ENCODE measurements around the gene SLC30A4.

DNA sequence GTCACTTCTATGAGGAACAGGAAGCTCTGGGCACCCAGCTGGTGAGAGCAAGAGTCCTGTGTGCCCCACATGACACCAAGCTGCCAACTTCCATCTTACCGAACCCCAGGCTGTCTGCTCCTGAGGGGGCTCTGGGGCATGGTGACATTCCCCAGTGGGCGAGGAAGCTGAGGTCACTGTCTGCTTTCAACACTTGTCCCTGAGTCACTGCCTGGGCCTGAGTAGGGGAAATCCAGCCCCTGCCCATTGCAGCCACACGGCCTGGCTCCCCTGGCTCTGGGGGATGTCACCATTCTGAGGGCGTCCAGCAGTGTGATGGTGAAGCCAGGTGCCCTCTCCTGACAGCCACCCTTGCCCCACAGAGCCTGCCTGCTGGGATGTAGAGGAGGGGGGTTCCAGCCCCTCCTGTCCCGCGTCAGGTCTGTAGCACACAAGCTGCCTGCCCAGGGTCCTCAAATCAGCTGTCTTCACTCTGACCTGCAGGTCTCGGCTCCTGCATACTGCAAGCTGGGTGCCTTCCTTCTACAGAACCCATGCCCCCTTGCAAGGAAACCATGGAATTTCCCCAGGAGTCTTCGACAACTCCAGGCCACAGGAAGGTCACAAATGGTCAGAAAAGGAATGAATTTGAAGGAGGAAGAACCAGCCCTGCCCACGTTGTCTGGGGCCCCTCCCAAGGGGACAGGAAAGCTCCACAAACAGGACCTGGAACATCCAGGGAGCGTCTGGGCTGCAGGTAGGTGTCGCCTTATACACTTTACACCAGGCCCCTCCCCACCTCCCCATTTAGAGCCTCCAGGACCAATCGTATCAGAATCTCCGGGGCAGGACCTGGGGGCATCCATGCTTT, 74.3 kb downstream of the SLC30A4 start:
- TF ChIP-seq, protein P1, sequence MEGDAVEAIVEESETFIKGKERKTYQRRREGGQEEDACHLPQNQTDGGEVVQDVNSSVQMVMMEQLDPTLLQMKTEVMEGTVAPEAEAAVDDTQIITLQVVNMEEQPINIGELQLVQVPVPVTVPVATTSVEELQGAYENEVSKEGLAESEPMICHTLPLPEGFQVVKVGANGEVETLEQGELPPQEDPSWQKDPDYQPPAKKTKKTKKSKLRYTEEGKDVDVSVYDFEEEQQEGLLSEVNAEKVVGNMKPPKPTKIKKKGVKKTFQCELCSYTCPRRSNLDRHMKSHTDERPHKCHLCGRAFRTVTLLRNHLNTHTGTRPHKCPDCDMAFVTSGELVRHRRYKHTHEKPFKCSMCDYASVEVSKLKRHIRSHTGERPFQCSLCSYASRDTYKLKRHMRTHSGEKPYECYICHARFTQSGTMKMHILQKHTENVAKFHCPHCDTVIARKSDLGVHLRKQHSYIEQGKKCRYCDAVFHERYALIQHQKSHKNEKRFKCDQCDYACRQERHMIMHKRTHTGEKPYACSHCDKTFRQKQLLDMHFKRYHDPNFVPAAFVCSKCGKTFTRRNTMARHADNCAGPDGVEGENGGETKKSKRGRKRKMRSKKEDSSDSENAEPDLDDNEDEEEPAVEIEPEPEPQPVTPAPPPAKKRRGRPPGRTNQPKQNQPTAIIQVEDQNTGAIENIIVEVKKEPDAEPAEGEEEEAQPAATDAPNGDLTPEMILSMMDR (IDR thresholded peaks at IDR 0.05): no peak
- no peak for TF ChIP-seq EZH2 (IDR thresholded peaks at IDR 0.05; ENCODE audit: borderline replicate concordance, insufficient read depth, low read depth, low read length, poor library complexity, severe bottlenecking)

Data from B cell (primary cell).